Activated naive CD4-positive, alpha-beta T cell treated with Interleukin-2 at 50 U/mL for 16 hours (primary cell): ENCODE results near the gene MIEN1.

Source experiments
- DNase-seq: peaks from one replicate; pipeline ENCODE4 v3.0.0-alpha.2; 2020

The MIEN1 gene

GRCh38 chr17:39696731-39697130 is 33.6 kb downstream of the MIEN1 start:
- DNase-seq, result no peak

- DNase-seq, result no peak
Observed at GRCh38 chr17:39695089-39695474, 35.2 kb downstream of the MIEN1 start.

- no peak for DNase-seq
Observed at GRCh38 chr17:39694593-39694992, 35.7 kb downstream of the MIEN1 start.

GRCh38 chr17:39688945-39689344 is 41.4 kb downstream of the MIEN1 start:
- DNase-seq, result no peak

GRCh38 chr17:39688475-39688835 is 41.9 kb downstream of the MIEN1 start:
- DNase-seq, result no peak

GRCh38 chr17:39687546-39688474 is 42.5 kb downstream of the MIEN1 start, which contains the start of gene PGAP3:
PGAP3 (minus strand) TSS chr17:39688057; CDS start chr17:39688014, 43 bp downstream.
- peak; percentile 82 for DNase-seq

- no peak for DNase-seq
Observed at GRCh38 chr17:39687101-39687545, 43.2 kb downstream of the MIEN1 start.

- DNase-seq, result no peak
Observed at GRCh38 chr17:39684369-39685192, 45.8 kb downstream of the MIEN1 start.

- no peak for DNase-seq
Observed at GRCh38 chr17:39683295-39683939, 46.9 kb downstream of the MIEN1 start.

GRCh38 chr17:39679521-39680192 is 50.7 kb downstream of the MIEN1 start:
- DNase-seq, result peak; percentile 35
